ENCODE measurements around the gene NNT. TPM values are rescaled to one million over a fixed set of nuclear protein-coding genes. Genes with fewer than 3 reads are reported as not detected.

The NNT gene
- total and polyA plus RNA-seq, 2 of the 13 experiments (the other 11 are each of a cell fraction or from before 2014, with no cell fraction given) = 21.1 to 58.0 TPM

DNA sequence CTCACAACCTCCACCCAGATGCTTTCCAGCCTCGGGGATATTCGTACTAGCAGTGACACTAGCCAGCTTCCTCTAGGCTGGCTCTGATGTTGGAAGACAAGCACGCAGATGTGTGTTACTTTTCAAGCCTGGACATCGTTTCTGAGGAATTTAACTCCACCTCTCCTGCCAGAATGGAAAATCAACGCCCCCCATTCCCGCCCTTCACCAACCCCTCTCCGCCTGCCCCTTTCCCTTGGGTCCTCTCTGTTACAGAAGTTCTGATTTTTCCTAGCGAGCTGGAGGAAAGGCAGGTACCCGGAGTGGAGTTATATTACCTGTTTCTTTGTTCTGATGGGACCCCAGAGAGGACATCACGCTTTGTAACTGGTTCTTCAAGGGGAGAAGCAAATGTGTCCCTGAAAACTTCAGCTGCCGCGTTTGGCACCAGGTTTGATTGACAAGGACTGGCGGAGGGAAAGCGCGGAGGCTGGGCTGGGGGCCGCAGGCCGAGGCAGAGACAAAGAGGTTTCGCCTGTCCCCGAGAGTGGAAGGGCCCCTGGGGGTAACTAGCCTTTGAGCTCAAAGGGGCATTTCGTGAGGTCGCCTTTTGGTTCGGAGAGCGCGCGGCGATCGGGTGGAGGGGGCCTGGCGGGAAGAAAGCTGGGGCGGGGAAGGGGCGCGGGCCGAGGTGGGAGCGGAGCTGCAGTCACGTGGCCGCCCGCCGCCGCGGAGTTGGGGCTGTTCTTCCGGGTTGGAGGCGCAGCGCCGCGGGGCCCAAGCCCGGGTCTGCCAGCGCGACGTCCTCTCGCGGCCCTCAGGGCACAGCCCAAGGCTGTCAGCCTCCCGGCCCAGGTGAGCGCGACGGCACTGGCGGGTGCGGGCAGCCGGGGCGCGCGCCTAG lies at the start of gene NNT (continued):
- TF ChIP-seq, protein P1, sequence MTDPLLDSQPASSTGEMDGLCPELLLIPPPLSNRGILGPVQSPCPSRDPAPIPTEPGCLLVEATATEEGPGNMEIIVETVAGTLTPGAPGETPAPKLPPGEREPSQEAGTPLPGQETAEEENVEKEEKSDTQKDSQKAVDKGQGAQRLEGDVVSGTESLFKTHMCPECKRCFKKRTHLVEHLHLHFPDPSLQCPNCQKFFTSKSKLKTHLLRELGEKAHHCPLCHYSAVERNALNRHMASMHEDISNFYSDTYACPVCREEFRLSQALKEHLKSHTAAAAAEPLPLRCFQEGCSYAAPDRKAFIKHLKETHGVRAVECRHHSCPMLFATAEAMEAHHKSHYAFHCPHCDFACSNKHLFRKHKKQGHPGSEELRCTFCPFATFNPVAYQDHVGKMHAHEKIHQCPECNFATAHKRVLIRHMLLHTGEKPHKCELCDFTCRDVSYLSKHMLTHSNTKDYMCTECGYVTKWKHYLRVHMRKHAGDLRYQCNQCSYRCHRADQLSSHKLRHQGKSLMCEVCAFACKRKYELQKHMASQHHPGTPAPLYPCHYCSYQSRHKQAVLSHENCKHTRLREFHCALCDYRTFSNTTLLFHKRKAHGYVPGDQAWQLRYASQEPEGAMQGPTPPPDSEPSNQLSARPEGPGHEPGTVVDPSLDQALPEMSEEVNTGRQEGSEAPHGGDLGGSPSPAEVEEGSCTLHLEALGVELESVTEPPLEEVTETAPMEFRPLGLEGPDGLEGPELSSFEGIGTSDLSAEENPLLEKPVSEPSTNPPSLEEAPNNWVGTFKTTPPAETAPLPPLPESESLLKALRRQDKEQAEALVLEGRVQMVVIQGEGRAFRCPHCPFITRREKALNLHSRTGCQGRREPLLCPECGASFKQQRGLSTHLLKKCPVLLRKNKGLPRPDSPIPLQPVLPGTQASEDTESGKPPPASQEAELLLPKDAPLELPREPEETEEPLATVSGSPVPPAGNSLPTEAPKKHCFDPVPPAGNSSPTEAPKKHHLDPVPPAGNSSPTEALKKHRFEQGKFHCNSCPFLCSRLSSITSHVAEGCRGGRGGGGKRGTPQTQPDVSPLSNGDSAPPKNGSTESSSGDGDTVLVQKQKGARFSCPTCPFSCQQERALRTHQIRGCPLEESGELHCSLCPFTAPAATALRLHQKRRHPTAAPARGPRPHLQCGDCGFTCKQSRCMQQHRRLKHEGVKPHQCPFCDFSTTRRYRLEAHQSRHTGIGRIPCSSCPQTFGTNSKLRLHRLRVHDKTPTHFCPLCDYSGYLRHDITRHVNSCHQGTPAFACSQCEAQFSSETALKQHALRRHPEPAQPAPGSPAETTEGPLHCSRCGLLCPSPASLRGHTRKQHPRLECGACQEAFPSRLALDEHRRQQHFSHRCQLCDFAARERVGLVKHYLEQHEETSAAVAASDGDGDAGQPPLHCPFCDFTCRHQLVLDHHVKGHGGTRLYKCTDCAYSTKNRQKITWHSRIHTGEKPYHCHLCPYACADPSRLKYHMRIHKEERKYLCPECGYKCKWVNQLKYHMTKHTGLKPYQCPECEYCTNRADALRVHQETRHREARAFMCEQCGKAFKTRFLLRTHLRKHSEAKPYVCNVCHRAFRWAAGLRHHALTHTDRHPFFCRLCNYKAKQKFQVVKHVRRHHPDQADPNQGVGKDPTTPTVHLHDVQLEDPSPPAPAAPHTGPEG (CRISPR knock-in tag; IDR thresholded peaks at IDR 0.05) = peak; percentile 77; the same call in 1 of the 2 replicates
- peak; percentile 91 for TF ChIP-seq GABPB1 (CRISPR knock-in tag; IDR thresholded peaks at IDR 0.05)
- no peak for TF ChIP-seq ZNF292 (CRISPR knock-in tag; IDR thresholded peaks at IDR 0.05; ENCODE audit: borderline replicate concordance, low read depth)
- TF ChIP-seq MIXL1 (CRISPR knock-in tag; IDR thresholded peaks at IDR 0.05) = 0 out of 2 replicates have a peak, but pooled peaks have one; percentile 13
- no peak; the same call in 1 of the 2 replicates for TF ChIP-seq ZNF441 (CRISPR knock-in tag; IDR thresholded peaks at IDR 0.05; ENCODE audit: borderline replicate concordance)
- no peak for TF ChIP-seq HNF4G (IDR thresholded peaks at IDR 0.05; ENCODE audit: borderline replicate concordance, low read depth, low read length)
- no peak for TF ChIP-seq HNF4G (CRISPR knock-in tag; IDR thresholded peaks at IDR 0.05; ENCODE audit: borderline replicate concordance, low read depth)
- TF ChIP-seq HOXD1 (CRISPR knock-in tag; IDR thresholded peaks at IDR 0.05) = peak; percentile 91
- no peak for TF ChIP-seq ZNF713 (CRISPR knock-in tag; IDR thresholded peaks at IDR 0.05)
- TF ChIP-seq ZNF670 (CRISPR knock-in tag; IDR thresholded peaks at IDR 0.05; ENCODE audit: borderline replicate concordance) = peak; percentile 71; the same call in 1 of the 2 replicates
- no peak for TF ChIP-seq DNMT1 (CRISPR knock-in tag; IDR thresholded peaks at IDR 0.05)
- TF ChIP-seq ZNF841 (CRISPR knock-in tag; IDR thresholded peaks at IDR 0.05; ENCODE audit: borderline replicate concordance) = no peak
- no peak for TF ChIP-seq ZSCAN22 (CRISPR knock-in tag; IDR thresholded peaks at IDR 0.05)
- TF ChIP-seq ZNF180 (CRISPR knock-in tag; IDR thresholded peaks at IDR 0.05; ENCODE audit: borderline replicate concordance, low read depth) = peak; percentile 93; the same call in 1 of the 2 replicates
- TF ChIP-seq ESRRA (CRISPR knock-in tag; IDR thresholded peaks at IDR 0.05; ENCODE audit: low read depth) = 0 out of 2 replicates have a peak, but pooled peaks have one; percentile 23
- TF ChIP-seq ZSCAN20 (CRISPR knock-in tag; IDR thresholded peaks at IDR 0.05; ENCODE audit: borderline replicate concordance) = peak; percentile 76; the same call in 1 of the 2 replicates
- no peak for TF ChIP-seq MZF1 (CRISPR knock-in tag; IDR thresholded peaks at IDR 0.05; ENCODE audit: borderline replicate concordance)
- no peak for TF ChIP-seq KLF15 (CRISPR knock-in tag; IDR thresholded peaks at IDR 0.05; ENCODE audit: borderline replicate concordance)
- TF ChIP-seq PRMT3 (CRISPR knock-in tag; IDR thresholded peaks at IDR 0.05; ENCODE audit: borderline replicate concordance, low read depth) = no peak

All from HepG2 (cell line).